ENCODE data around the gene HUNK.

The HUNK gene

GRCh38 chr21:31959881-31960280, 87.1 kb downstream of the HUNK start:
- DNase-seq (ENCODE audit: low spot score), result no peak

GRCh38 chr21:31961027-31961426, 88.2 kb downstream of the HUNK start:
- no peak for DNase-seq (ENCODE audit: low spot score)

DNA sequence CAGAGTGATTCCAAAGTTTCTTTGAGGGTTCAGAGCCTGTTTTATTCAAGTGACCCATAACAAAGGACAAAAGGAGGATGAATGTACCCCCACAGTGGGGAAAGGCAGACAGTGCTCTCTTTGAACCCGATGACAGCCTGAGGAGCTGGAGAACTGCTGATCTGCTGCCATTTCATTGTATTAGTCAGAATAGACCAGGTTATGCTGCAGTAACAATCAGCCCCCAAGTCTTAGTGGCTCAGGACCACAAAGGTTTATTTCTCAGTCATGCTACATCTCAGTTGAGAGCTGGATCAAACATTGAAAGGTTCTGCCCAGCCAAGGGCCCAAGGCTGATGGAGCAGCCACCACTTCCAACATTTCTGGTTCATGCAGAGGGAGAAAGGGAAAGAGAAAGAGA, 88.9 kb downstream of the HUNK start:
- DNase-seq (ENCODE audit: low spot score), result no peak

DNA sequence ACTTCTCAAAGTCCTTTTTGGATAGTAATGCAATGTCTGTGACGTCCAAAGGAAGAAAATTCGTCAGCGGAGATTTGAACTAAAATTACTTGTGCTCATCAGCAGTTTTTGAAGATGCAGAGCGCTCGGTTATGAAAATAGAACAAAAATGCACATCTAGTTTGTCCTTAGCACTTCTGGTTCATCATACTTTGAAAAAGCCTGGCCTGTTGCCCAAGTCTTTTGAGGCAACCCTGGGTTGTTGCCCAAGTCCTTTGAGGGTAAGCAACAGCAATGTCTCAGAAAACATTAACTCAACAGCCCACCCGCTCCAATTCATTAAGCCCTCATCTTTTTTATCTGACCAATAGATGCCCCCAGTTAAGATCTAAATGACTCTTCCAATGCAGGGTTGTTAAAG, 91.9 kb downstream of the HUNK start:
- no peak for DNase-seq (ENCODE audit: low spot score)

- no peak for DNase-seq (ENCODE audit: low spot score)
Measured at GRCh38 chr21:31967334-31967733, 94.5 kb downstream of the HUNK start.

- no peak for DNase-seq (ENCODE audit: low spot score)
Measured at GRCh38 chr21:31972622-31973021, 99.8 kb downstream of the HUNK start.

- no peak for DNase-seq (ENCODE audit: low spot score)
Measured at GRCh38 chr21:31973402-31973944, 100.7 kb downstream of the HUNK start.

GRCh38 chr21:31974454-31974985, 101.7 kb downstream of the HUNK start:
- DNase-seq (ENCODE audit: low spot score), result peak; percentile 64

DNA sequence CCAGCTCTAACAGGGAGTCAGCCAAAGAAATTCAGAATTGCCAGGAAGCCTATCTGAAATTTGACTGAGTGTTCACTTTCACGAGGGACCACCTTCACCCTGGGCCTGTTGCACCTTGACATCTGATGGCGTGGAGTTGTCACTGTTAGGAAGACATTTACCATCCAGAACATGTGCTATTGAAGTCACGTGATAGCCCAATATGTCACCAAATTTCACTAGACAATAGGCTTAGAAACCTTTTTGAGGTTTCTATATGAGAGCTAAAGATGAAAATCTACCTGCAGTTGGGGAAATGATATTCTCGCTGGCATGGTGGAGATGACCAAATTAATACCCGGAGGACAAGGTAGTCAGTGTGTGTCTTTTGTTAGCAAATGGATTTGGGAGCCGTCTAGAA, 102.7 kb downstream of the HUNK start:
- no peak for DNase-seq (ENCODE audit: low spot score)

DNA sequence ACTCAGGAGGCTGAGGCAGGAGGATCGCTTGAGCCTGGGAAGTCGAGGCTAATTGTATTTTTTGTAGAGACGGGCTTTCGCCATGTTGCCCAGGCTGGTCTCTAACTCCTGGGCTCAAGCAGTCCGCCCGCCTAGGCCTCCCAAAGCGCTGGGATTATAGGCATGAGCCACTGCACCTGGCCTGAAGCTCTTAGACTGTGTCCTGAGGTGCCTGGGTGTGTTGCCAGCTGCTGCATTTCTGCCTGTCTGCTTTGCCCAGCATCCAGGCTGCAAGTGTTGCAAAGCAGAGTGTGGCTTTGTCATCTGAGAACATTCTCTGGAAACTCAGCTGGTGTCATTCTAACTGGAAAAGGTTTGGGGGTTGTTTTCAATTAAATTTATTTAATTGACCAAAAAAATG, 105.0 kb downstream of the HUNK start:
- DNase-seq (ENCODE audit: low spot score), result no peak

- no peak for DNase-seq (ENCODE audit: low spot score)
Measured at GRCh38 chr21:31983120-31983519, 110.3 kb downstream of the HUNK start.

GRCh38 chr21:31983554-31983953, 110.7 kb downstream of the HUNK start:
- DNase-seq (ENCODE audit: low spot score), result no peak

DNA sequence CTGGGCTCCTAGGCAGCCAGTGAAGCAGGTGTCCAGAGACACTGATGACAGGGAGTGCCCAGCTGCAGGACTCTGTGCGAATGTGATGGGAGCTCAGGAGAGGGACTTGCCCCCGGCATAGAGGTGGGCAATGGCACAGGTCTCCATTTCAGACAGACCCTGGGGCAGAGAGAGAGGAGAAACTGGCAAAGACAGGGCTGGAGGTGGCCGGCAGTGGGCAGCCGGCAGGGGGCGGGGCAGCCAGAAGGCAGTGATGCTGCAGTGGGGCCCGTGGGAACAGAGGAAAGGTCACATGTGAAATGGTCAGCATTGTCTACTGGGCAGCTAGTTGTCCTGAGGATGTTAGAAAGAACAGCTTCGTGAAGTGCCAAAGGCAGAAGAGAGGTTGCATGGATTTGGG, 112.6 kb downstream of the HUNK start:
- no peak for DNase-seq (ENCODE audit: low spot score)

- no peak for DNase-seq (ENCODE audit: low spot score)
Measured at GRCh38 chr21:31986035-31986856, 113.4 kb downstream of the HUNK start.

DNA sequence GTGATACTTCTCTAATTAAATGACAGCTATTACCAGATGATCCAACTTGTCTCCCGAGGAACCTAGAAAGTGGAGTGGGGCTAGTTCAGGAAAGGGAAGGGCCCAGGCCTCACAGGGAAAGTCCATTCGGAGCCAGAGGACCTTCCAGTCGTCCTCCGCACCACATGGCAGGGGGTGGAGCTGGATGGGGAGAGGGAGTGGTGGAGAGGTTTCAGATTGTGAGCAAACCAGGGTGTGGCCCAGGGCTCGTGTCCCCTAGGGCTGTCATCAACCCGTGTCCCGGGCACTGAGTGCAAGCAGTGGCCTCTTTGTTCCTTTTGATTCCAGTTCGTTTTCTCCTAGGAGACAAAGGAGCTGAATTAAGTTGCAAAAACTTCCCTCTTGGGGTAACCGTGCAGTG, 114.9 kb downstream of the HUNK start:
- no peak for DNase-seq (ENCODE audit: low spot score)

DNA sequence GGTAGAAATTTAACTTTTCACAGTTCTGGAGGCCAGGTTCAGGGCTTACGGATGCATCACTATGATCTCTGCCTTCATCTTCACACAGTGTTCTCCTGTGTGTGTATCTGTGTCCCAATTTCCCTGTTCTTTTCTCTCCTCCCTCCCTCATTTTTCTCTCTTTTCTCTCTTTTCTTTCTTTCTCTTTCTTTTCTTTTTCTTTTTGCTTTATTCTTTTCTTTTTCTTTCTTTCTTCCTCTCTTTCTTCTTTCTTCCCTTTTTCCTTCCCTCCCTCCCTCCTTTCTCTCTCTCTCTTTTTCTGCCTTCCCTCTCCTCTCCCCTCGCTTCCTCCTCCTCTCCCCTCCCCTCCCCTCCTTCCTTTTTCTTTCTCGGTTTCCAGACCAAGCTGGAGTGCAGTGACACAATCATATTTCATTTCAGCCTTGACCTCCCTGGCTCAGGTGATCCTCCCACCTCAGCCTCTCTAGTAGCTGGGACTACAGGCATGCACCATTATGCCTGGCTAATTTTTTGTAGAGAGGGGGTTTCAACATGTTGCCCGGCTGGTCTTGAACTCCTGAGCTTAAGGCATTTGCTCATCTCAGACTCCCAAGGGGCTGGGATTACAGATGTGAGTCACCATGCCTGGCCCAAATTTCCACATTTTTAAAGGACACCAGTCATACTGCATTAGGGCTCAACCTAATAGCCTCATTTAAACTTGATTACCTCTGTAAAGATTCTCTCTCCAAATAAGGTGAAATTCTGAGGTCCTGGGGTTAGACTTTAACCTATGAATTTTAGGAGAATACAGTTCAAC, 115.9 kb downstream of the HUNK start:
- no peak for DNase-seq (ENCODE audit: low spot score)

DNA sequence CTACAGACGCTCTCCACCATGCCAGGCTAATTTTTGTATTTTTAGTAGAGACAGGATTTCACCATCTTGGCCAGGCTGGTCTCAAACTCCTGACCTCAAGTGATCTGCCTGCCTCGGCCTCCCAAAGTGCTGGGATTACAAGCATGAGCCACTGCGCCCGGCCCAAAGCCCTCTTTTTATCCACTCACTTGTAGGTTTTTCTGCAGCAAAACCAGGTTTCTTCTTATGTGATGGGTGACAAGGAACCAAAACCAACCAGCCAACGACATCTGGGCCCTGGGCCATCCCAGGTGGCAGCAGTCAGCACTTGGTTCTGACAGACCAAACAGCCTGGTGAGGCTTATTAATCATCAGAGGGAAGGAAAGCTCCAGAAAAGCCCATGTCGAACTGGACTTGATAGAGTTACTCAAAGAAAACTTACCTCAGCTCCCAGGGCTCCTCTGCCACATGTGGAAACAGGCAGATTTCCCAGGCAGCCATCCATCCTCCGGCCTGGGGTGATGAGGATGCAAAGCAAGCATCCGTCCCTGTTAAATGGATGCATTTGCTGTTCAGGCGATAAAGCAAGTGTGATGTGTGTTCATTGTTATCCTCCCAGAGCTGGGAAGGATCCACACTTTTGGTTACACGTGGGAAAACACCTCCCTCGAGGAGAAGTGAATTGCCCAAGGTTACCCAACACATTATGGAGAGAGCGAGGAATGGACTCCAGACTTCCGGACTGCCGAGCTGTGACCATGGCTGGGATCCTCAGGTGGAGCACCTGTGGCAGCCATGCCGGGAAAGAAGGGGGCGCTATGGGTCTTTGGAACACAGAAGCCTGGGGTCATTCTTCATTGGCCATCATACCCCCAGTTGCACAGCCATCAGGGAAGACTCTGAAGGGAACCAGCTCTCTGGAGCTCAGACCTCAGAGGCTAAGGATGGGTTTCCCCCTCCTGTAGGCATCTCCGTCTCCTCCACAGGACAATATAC, 118.8 kb downstream of the HUNK start:
- no peak for DNase-seq (ENCODE audit: low spot score)

- DNase-seq (ENCODE audit: low spot score), result no peak
Measured at GRCh38 chr21:31992391-31992790, 119.6 kb downstream of the HUNK start.

GRCh38 chr21:31993826-31994825, 121.3 kb downstream of the HUNK start:
- no peak for DNase-seq (ENCODE audit: low spot score)

DNA sequence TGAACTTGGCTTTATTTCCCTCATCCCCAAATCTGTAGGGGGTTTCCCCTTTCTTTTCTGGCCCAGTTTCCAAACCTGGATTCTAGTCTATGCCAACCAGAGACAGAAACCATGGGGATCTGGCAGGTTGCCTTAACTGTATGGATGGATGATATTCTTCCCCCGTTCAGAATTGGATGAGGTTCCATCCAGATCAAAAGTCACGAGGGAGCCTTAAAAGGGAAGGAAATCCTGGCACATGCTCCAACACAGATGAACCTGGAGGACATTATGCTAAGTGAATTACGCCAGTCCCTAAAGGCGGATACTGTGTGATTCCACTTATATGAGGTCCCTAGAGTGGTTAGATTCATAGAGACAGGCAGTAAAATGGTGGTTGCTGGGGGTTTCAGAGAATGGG, 124.4 kb downstream of the HUNK start:
- no peak for DNase-seq (ENCODE audit: low spot score)

Measured in Ammon's horn (tissue), 1 donor.